ENCODE results near the gene BAMBI.

The BAMBI gene

GRCh38 chr10:28676968-28677887 lies at the start of gene BAMBI (continued):
- TF ChIP-seq ZFHX2 (tag by site-specific recombination; conservative IDR thresholded peaks at IDR 0.05), result peak; percentile 48; the same call in 1 of the 2 replicates
- no peak for TF ChIP-seq ZNF777 (tag by site-specific recombination; IDR thresholded peaks at IDR 0.05; ENCODE audit: borderline replicate concordance)
- TF ChIP-seq GLIS2 (tag by site-specific recombination; IDR thresholded peaks at IDR 0.05), result peak; percentile 98
- TF ChIP-seq ZNF449 (tag by site-specific recombination; IDR thresholded peaks at IDR 0.05), result 0 out of 2 replicates have a peak, but pooled peaks have one; percentile 27
- peak; percentile 90 for TF ChIP-seq ZBTB10 (tag by site-specific recombination; IDR thresholded peaks at IDR 0.05)
- TF ChIP-seq KLF17 (tag by site-specific recombination; IDR thresholded peaks at IDR 0.05), result peak; percentile 30
- TF ChIP-seq ZNF596 (tag by site-specific recombination; IDR thresholded peaks at IDR 0.05), result 0 out of 2 replicates have a peak, but pooled peaks have one; percentile 10
- peak; percentile 82 for TF ChIP-seq ZNF398 (tag by site-specific recombination; IDR thresholded peaks at IDR 0.05)
- no peak for TF ChIP-seq ZSCAN23 (tag by site-specific recombination; IDR thresholded peaks at IDR 0.05)
- peak; percentile 83 for TF ChIP-seq ZBTB26 (tag by site-specific recombination; optimal IDR thresholded peaks at IDR 0.05)
- TF ChIP-seq ZNF624 (tag by site-specific recombination; IDR thresholded peaks at IDR 0.05), result no peak
- peak; percentile 33; the same call in 1 of the 2 replicates for TF ChIP-seq KLF8 (tag by site-specific recombination; IDR thresholded peaks at IDR 0.05)
- TF ChIP-seq ZSCAN30 (tag by site-specific recombination; IDR thresholded peaks at IDR 0.05), result peak; percentile 80
- TF ChIP-seq SCRT1 (tag by site-specific recombination; IDR thresholded peaks at IDR 0.05; ENCODE audit: borderline replicate concordance), result no peak
- TF ChIP-seq ZNF660 (tag by site-specific recombination; IDR thresholded peaks at IDR 0.05), result peak; percentile 37; the same call in 1 of the 2 replicates
